Rectal smooth muscle tissue (tissue), 1 donor: Measurements from ENCODE around the gene MSL3B.

Experiments
- H3K27ac ChIP-seq: one replicate; pipeline ENCODE4 v1.7.0; 2013; ENCODE audit warnings: low read depth, low read length, inconsistent platforms
- H3K27me3 ChIP-seq: one replicate; pipeline ENCODE4 v1.7.0; 2013; ENCODE audit warnings: low read length; ENCODE audit not compliant: control insufficient read depth, insufficient read depth
- H3K36me3 ChIP-seq: one replicate; pipeline ENCODE4 v1.7.0; 2013; ENCODE audit warnings: low read length; ENCODE audit not compliant: control insufficient read depth, insufficient read depth
- H3K4me1 ChIP-seq: one replicate; pipeline ENCODE4 v1.7.0; 2013; ENCODE audit warnings: low read length; ENCODE audit not compliant: control insufficient read depth, insufficient read depth
- H3K4me3 ChIP-seq: one replicate; pipeline ENCODE4 v1.7.0; 2013; ENCODE audit warnings: low read length
- H3K9ac ChIP-seq: one replicate; pipeline ENCODE4 v1.7.0; 2013; ENCODE audit warnings: low read length

Gene MSL3B

GRCh38 chr2:233849607-233850271 is 18.4 kb downstream of the MSL3B start:
- Histone ChIP-seq H3K27ac (no peak overlapping the region), H3K9ac (no peak overlapping the region), H3K4me3 (no peak overlapping the region), H3K36me3 (no peaks in the 10 kb centered on the region), H3K27me3 (no peaks in the 10 kb centered on the region), H3K4me1 (no peaks in the 10 kb centered on the region)

GRCh38 chr2:233848276-233848675 is 19.9 kb downstream of the MSL3B start:
- no peak overlapping the region for H3K9ac ChIP-seq
- H3K4me1 ChIP-seq, result no peaks in the 10 kb centered on the region
- no peaks in the 10 kb centered on the region for H3K27me3 ChIP-seq
- no peaks in the 10 kb centered on the region for H3K36me3 ChIP-seq
- H3K4me3 ChIP-seq, result no peak overlapping the region
- H3K27ac ChIP-seq, result no peak overlapping the region

- H3K36me3 ChIP-seq, result no peaks in the 10 kb centered on the region
These were observed 20.8 kb downstream of the MSL3B start for GRCh38 chr2:233847248-233847898.

GRCh38 chr2:233846387-233847247 is 21.6 kb downstream of the MSL3B start:
- Histone ChIP-seq H3K36me3 (no peaks in the 10 kb centered on the region), H3K4me3 (no peak overlapping the region), H3K27me3 (no peaks in the 10 kb centered on the region), H3K27ac (no peak overlapping the region), H3K9ac (no peak overlapping the region), H3K4me1 (no peaks in the 10 kb centered on the region)

More at GRCh38 chr2:233847248-233847898, 20.8 kb downstream of the MSL3B start:
- H3K9ac ChIP-seq, result no peak overlapping the region
- H3K27me3 ChIP-seq, result no peaks in the 10 kb centered on the region
- H3K4me3 ChIP-seq, result no peak overlapping the region
- no peaks in the 10 kb centered on the region for H3K4me1 ChIP-seq
- no peak overlapping the region for H3K27ac ChIP-seq

GRCh38 chr2:233845301-233846060 is 22.7 kb downstream of the MSL3B start:
- Histone ChIP-seq H3K9ac (no peak overlapping the region), H3K27me3 (no peaks in the 10 kb centered on the region), H3K4me1 (no peaks in the 10 kb centered on the region), H3K27ac (no peak overlapping the region), H3K4me3 (no peak overlapping the region), H3K36me3 (no peaks in the 10 kb centered on the region)

DNA sequence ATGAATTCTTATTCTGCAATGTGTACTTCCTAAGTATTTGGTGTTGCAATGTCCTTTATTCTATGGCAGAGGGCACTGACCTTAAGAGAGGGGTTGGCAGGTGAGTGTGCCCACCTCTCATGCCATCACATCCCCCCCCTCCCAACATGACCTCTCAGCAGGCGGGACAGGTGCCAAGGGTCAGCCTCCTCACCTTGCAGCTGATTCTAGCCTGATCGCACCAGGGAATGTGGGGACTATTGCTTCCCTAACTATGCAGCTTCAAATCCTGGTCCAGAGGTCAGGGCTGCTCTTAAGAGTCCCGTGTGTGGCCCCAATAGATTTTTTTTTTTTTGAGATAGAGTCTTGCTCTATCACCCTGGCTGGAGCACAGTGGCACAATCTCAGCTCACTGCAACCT is 23.4 kb downstream of the MSL3B start:
- no peak overlapping the region for H3K4me3 ChIP-seq
- no peak overlapping the region for H3K9ac ChIP-seq
- no peaks in the 10 kb centered on the region for H3K36me3 ChIP-seq
- no peak overlapping the region for H3K27ac ChIP-seq
- no peaks in the 10 kb centered on the region for H3K27me3 ChIP-seq
- no peaks in the 10 kb centered on the region for H3K4me1 ChIP-seq

GRCh38 chr2:233844064-233844807 is 23.9 kb downstream of the MSL3B start:
- H3K36me3 ChIP-seq, result no peaks in the 10 kb centered on the region

GRCh38 chr2:233841183-233841582 is 27.0 kb downstream of the MSL3B start:
- H3K4me3 ChIP-seq, result no peak overlapping the region
- H3K27me3 ChIP-seq, result no peaks in the 10 kb centered on the region
- H3K27ac ChIP-seq, result no peak overlapping the region
- no peaks in the 10 kb centered on the region for H3K36me3 ChIP-seq
- H3K4me1 ChIP-seq, result no peaks in the 10 kb centered on the region
- no peak overlapping the region for H3K9ac ChIP-seq

More at GRCh38 chr2:233844064-233844807, 23.9 kb downstream of the MSL3B start:
- Histone ChIP-seq H3K4me1 (no peaks in the 10 kb centered on the region), H3K9ac (no peak overlapping the region), H3K27ac (no peak overlapping the region), H3K27me3 (no peaks in the 10 kb centered on the region), H3K4me3 (no peak overlapping the region)

- Histone ChIP-seq H3K4me3 (no peak overlapping the region), H3K36me3 (no peaks in the 10 kb centered on the region), H3K27me3 (no peaks in the 10 kb centered on the region), H3K9ac (no peak overlapping the region), H3K27ac (no peak overlapping the region), H3K4me1 (no peaks in the 10 kb centered on the region)
These were observed 27.7 kb downstream of the MSL3B start for GRCh38 chr2:233840520-233840919.

DNA sequence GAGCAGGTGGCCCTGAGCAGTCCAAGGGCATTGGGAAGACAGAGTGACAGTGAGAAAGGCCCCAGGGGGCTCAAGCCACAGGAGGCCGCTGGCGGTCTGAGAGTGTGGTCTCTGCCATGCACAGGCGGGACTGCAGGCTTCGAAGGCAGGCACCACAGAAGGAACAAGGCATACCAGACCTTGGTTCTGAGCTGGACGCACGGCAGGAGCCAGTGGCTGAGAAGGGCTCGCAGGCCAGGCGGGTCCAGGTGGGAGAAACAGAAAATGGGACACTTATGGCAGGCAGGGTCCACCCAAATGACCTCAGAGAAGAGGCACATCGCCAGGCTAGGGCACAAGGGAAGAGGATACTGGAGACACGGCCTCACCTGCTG is 28.8 kb downstream of the MSL3B start:
- Histone ChIP-seq H3K4me3 (no peak overlapping the region), H3K27ac (no peak overlapping the region), H3K36me3 (no peaks in the 10 kb centered on the region), H3K4me1 (no peaks in the 10 kb centered on the region), H3K27me3 (no peaks in the 10 kb centered on the region), H3K9ac (no peak overlapping the region)

GRCh38 chr2:233838726-233839446 is 29.3 kb downstream of the MSL3B start:
- H3K4me3 ChIP-seq, result no peak overlapping the region
- H3K27ac ChIP-seq, result no peak overlapping the region
- H3K36me3 ChIP-seq, result no peaks in the 10 kb centered on the region
- no peaks in the 10 kb centered on the region for H3K27me3 ChIP-seq
- H3K9ac ChIP-seq, result no peak overlapping the region
- H3K4me1 ChIP-seq, result no peaks in the 10 kb centered on the region
